Cardiac fibroblast (primary cell): Measurements from ENCODE around the gene CYP11A1.
A peak's percentile ranks its signal among the peaks of the same experiment; 100 is the strongest.

Experiments used
- DNase-seq, 2 donors: peaks; one replicate each; pipeline versions ENCODE4 v3.0.0 to v3.0.0-alpha.2; 2010; ENCODE audit warnings: low read depth in 2 of 2
- H3K4me3 ChIP-seq, 2 donors: replicated peaks in 1 of 2; 1 replicate in 1 of 2; 2 replicates in 1 of 2; pipeline ENCODE4 v1.5.1; 2011; ENCODE audit warnings: low read depth in 2 of 2, low read length in 2 of 2, mild to moderate bottlenecking in 2 of 2, moderate library complexity in 1 of 2
- CTCF ChIP-seq: IDR thresholded peaks from one replicate; pipeline ENCODE4 v1.5.1; 2011; ENCODE audit warnings: low read depth, mild to moderate bottlenecking, low read length, inconsistent platforms

The CYP11A1 gene

GRCh38 chr15:74402337-74402841 lies 34.9 kb upstream of the CYP11A1 start:
- no peak for TF ChIP-seq CTCF
- no peak overlapping the region for H3K4me3 ChIP-seq
- DNase-seq = no peak

DNA sequence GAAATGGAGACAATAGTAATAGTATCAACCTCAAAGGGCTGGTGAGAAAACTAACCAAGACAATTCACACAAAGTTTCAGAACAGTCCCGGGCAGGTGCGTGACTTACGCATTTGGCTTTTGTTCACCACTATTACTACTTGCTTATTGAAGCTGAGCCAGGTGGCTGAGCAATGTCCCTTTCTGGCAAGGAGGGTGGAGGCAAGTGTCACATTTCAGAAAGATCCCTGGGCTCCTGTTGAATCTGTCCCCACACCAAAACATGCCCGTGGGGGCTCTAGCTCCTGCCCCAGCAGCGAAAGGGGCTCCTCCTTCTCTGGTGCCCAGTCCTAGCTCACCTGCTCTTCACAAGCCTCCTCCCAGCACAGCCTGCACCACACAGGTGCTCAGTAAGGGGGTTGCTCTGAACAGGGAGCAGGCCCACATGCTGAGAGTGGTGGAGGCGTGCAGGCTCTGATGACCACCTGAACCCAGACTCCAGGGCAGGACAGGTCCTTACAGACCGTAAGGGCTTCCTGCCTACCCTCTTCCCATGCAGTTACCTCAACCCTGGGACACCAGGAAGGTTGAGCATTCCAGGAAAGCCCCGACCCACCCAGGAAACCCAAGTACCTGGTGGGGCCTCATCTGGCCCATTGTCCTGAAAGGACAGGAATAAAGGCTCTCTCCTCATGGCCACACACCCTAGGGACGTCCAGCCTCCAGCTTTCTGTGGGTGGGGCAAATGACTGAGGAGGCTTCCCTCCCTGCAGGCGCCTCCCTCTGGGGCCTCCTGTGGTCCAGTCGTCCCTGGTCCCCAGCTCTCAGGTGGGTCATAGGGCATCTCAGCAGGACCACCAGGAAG lies 33.7 kb upstream of the CYP11A1 start:
- H3K4me3 ChIP-seq = no peak overlapping the region
- TF ChIP-seq CTCF = no peak
- DNase-seq = no peak

- no peak overlapping the region for H3K4me3 ChIP-seq
- DNase-seq = peak in 1 of 2 donors; percentile 56
- no peak for TF ChIP-seq CTCF
Observed at GRCh38 chr15:74400313-74400860, 32.9 kb upstream of the CYP11A1 start.

DNA sequence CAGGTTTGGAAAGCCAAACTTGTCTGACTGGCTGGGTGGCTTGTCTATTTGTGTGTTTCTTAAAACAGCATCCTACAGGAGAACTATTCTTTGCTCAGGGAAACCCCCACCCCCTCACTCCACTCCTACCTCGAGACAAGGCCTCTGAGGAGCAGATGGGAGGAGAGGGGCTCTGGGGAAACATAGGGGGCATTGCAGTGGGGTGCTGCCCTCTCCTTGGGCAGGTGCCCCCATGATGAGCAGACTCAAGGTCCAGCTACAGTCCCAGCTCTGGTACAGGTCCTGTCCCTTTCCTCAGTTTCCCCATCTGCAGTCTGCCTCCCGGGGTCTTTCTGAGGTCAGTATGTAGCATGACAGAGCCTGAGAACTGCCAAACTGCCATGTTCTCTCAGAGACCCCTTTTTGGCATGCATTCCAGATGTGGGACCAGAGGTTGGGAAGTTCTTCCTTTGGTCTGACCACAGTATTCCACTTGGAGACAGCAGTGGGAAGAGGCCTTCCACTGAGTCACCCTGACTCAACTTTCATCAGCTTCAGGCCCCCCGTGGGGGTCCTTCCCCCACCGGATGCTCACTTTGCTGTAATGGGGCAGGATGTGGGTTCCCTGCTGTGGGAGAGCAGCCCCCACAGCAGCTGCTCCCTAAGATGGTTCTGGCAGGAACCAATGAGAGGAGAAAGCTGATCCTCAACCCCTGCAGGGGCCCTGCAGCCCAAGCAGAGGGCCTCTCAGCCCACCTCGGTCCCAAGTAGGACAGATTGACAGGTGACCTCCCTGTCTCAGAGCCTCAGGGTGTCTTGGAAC lies 32.3 kb upstream of the CYP11A1 start:
- H3K4me3 ChIP-seq = no peak overlapping the region
- no peak for TF ChIP-seq CTCF
- peak in 1 of 2 donors; percentile 63 for DNase-seq

GRCh38 chr15:74399100-74399499 lies 31.7 kb upstream of the CYP11A1 start:
- TF ChIP-seq CTCF = no peak
- no peak for DNase-seq
- no peak overlapping the region for H3K4me3 ChIP-seq

GRCh38 chr15:74398183-74398582 lies 30.7 kb upstream of the CYP11A1 start:
- no peak for DNase-seq

More at GRCh38 chr15:74398183-74398582, 30.7 kb upstream of the CYP11A1 start:
- H3K4me3 ChIP-seq = no peak overlapping the region
- no peak for TF ChIP-seq CTCF
